GM12878 (cell line): ENCODE data around the gene DNAH2. TPM values are rescaled to one million over a fixed set of nuclear protein-coding genes. Genes with fewer than 3 reads are reported as not detected.

ENCODE experiments used
- ATAC-seq: fragments of 200-7000 bp; cut with Tn5 transposase; 3 replicates; pipeline ENCODE4 v1.9.1; 2020; ENCODE audit warnings: mild to moderate bottlenecking, moderate library complexity
- BruUV-seq: library from RNA; stranded (reverse); fragments of 400-500 nt; replicated peaks from 2 replicates; lab custom pipeline; 2021; lab: Mats Ljungman, UMichigan
- CTCF ChIA-PET: fragments of 300-600 bp; sonication (Branson Sonifier 250); formaldehyde crosslinking; extraction: SDS; loops from one replicate; lab custom pipeline; 2021; ENCODE audit warnings: inconsistent platforms; lab: Yijun Ruan, JAX
- POLR2A ChIA-PET: fragments of 350-600 bp; formaldehyde crosslinking; extraction: SDS; loops from one replicate; lab custom pipeline; 2021; ENCODE audit warnings: inconsistent platforms; lab: Charles Lee
- RAD21 ChIA-PET: fragments of 300-600 bp; sonication (Branson Sonifier 250); formaldehyde crosslinking; loops from one replicate; lab custom pipeline; 2023; ENCODE audit warnings: antibody characterized with exemption; ENCODE audit not compliant: unreplicated experiment; lab: Charles Lee
- SMC1A ChIA-PET: fragments of 300-600 bp; sonication (Branson Sonifier 250); formaldehyde crosslinking; loops from one replicate; lab custom pipeline; 2023; ENCODE audit not compliant: unreplicated experiment, uncharacterized antibody; lab: Charles Lee
- DNase-seq: peaks from one replicate; pipeline ENCODE4 v3.0.0-alpha.2; 2011; ENCODE audit warnings: low read depth, low spot score
- FAIRE-seq: peaks from 3 replicates; lab custom pipeline; 2011; peaks lifted over from hg19 to GRCh38; lab: Jason Lieb, UNC
- H2AFZ ChIP-seq: 2 replicates; pipeline ENCODE4 v1.6.0; 2011; ENCODE audit warnings: low read depth, low read length, control low read depth; ENCODE audit not compliant: control insufficient read depth
- H3K27ac ChIP-seq: 2 replicates; pipeline ENCODE4 v1.5.1; 2011; ENCODE audit warnings: control low read depth; ENCODE audit not compliant: control insufficient read depth, insufficient read depth
- H3K27me3 ChIP-seq, 2 experiments: replicated peaks in 1 of 2; 2 replicates each; pipeline versions ENCODE4 v1.6.0 to v1.6.1; 2011; ENCODE audit warnings: low read length in 1 of 2; ENCODE audit not compliant: control insufficient read depth in 2 of 2, insufficient read depth in 2 of 2
- H3K36me3 ChIP-seq, 2 experiments: 2 replicates each; pipeline ENCODE4 v1.5.1; 2011; ENCODE audit warnings: low read length in 1 of 2; ENCODE audit not compliant: control insufficient read depth in 2 of 2, insufficient read depth in 2 of 2
- H3K4me1 ChIP-seq: 2 replicates; pipeline ENCODE4 v1.6.1; 2011; ENCODE audit warnings: mild to moderate bottlenecking, low read length, moderate library complexity, mixed read lengths; ENCODE audit not compliant: control insufficient read depth, insufficient read depth
- H3K4me2 ChIP-seq: 2 replicates; pipeline ENCODE4 v1.6.0; 2011; ENCODE audit warnings: control low read depth; ENCODE audit not compliant: control insufficient read depth, insufficient read depth
- H3K4me3 ChIP-seq: fragments of 200-600 bp; sonication (generic); 2 replicates; pipeline ENCODE4 v1.5.1; 2016
- H3K79me2 ChIP-seq: 2 replicates; pipeline ENCODE4 v1.6.0; 2011; ENCODE audit warnings: low read length; ENCODE audit not compliant: control insufficient read depth, insufficient read depth
- H3K9ac ChIP-seq: 2 replicates; pipeline ENCODE4 v1.8.0; 2011; ENCODE audit warnings: low read length, control low read depth, mixed read lengths; ENCODE audit not compliant: control insufficient read depth, insufficient read depth
- H3K9me3 ChIP-seq: replicated peaks from 3 replicates; pipeline ENCODE4 v1.5.1; 2011; ENCODE audit warnings: mild to moderate bottlenecking, low read length; ENCODE audit not compliant: control insufficient read depth, insufficient read depth
- H4K20me1 ChIP-seq: 2 replicates; pipeline ENCODE4 v1.6.0; 2011; ENCODE audit not compliant: control insufficient read depth, insufficient read depth
- CBX3 ChIP-seq: fragments of 200-600 bp; sonication (generic); IDR thresholded peaks from 2 replicates; pipeline ENCODE4 v1.6.1; 2016; ENCODE audit warnings: low read depth, borderline replicate concordance
- CREB1 ChIP-seq: IDR thresholded peaks from 2 replicates; pipeline ENCODE4 v1.6.1; 2012; ENCODE audit warnings: low read depth, mild to moderate bottlenecking, inconsistent platforms
- DPF2 ChIP-seq: fragments of 450-650 bp; IDR thresholded peaks from 2 replicates; pipeline ENCODE4 v1.6.1; 2017; ENCODE audit warnings: mild to moderate bottlenecking
- ESRRA ChIP-seq: IDR thresholded peaks from 2 replicates; pipeline ENCODE4 v1.6.1; 2012; ENCODE audit warnings: mild to moderate bottlenecking, low read length, improper control_type of control experiment
- EZH2 ChIP-seq: IDR thresholded peaks from 2 replicates; pipeline ENCODE4 v1.6.1; 2012; ENCODE audit warnings: low read depth, mild to moderate bottlenecking, control low read depth, inconsistent platforms, low read length, borderline replicate concordance; ENCODE audit not compliant: control insufficient read depth
- GABPA ChIP-seq: IDR thresholded peaks from 2 replicates; pipeline ENCODE4 v1.6.1; 2014; ENCODE audit warnings: antibody characterized with exemption, low read depth, mild to moderate bottlenecking, inconsistent platforms
- JUNB ChIP-seq: IDR thresholded peaks from 2 replicates; pipeline ENCODE4 v1.6.1; 2016; ENCODE audit warnings: antibody characterized with exemption, mild to moderate bottlenecking
- KAT2A ChIP-seq: conservative IDR thresholded peaks from 2 replicates; pipeline ENCODE4 v1.6.1; 2011; ENCODE audit warnings: low read depth, low read length; ENCODE audit not compliant: control insufficient read depth
- MTA2 ChIP-seq: fragments of 450-650 bp; IDR thresholded peaks from 2 replicates; pipeline ENCODE4 v1.6.1; 2016; ENCODE audit warnings: low read depth, mild to moderate bottlenecking, moderate library complexity
- SMARCA5 ChIP-seq: fragments of 450-650 bp; IDR thresholded peaks from 2 replicates; pipeline ENCODE4 v1.6.1; 2017; ENCODE audit warnings: mild to moderate bottlenecking
- SRF ChIP-seq, 2 experiments: IDR thresholded peaks; 2 replicates each; pipeline ENCODE4 v1.6.1; 2011; ENCODE audit warnings: low read depth in 2 of 2, low read length in 2 of 2, mild to moderate bottlenecking in 1 of 2, moderate library complexity in 1 of 2
- TCF12 ChIP-seq: IDR thresholded peaks from 2 replicates; pipeline ENCODE4 v1.6.1; 2011; ENCODE audit warnings: low read depth, mild to moderate bottlenecking, low read length
- ZNF24 ChIP-seq: fragments of 450-650 bp; IDR thresholded peaks from 2 replicates; pipeline ENCODE4 v1.6.1; 2017; ENCODE audit warnings: antibody characterized with exemption, mild to moderate bottlenecking
- ZNF274 ChIP-seq: IDR thresholded peaks from one replicate; pipeline ENCODE4 v1.8.0; 2011; ENCODE audit not compliant: insufficient read length, insufficient read depth
- WGBS: methylation state at CpG from one replicate; pipeline ENCODE4 v1.1.6; 2016; ENCODE audit warnings: low lambda C conversion rate; ENCODE audit not compliant: insufficient replicate concordance, insufficient coverage; ENCODE audit errors: missing lambda C conversion rate; 5-methylcytosine and 5-hydroxymethylcytosine counted together
- in situ Hi-C: fragments of 300-500 bp; cut with MboI; formaldehyde crosslinking; loops from 9 replicates; pipeline ENCODE4 v1.14.3; 2018; ENCODE audit warnings: mixed read lengths
- intact Hi-C: fragments of 100-400 bp; cut with micrococcal nuclease; formaldehyde crosslinking; loops from one replicate; pipeline ENCODE4 v1.14.2; 2022; ENCODE audit not compliant: unreplicated experiment
- polyA plus RNA-seq, 11 experiments: library from polyadenylated mRNA; depleted of rRNA in 4 of 11; unstranded in 6 of 11; stranded (reverse) in 5 of 11; fragments of >200 nt; fragmentation: Nextera tagmentation in 4 of 11; fragmentation: Illumina TruSeq in 1 of 11; extraction: Ambion mirVana in 4 of 11; extraction: Trizol in 1 of 11; gene quantifications; 1 replicate in 1 of 11; 2 replicates in 10 of 11; pipeline versions ENCODE4 v1.2.1 to v1.2.3, GENCODE V29; 2011 to 2016; ENCODE audit warnings: inconsistent platforms in 2 of 11, missing spikeins in 2 of 11, low read depth in 1 of 11
- total RNA-seq, 4 experiments: library from RNA; depleted of rRNA in 3 of 4; stranded (reverse); fragments of >200 nt in 3 of 4; fragmentation: Illumina TruSeq in 1 of 4; extraction: Trizol in 1 of 4; gene quantifications; 2 replicates each; pipeline versions ENCODE4 v1.2.1 to v1.2.3, GENCODE V29; 2013 to 2021
- TF ChIP-seq, protein P1 (sequence below): fragments of 450-650 bp; IDR thresholded peaks from 2 replicates; pipeline ENCODE4 v1.6.1; 2017; ENCODE audit warnings: borderline replicate concordance

The DNAH2 gene
- total and polyA plus RNA-seq, 10 of the 15 experiments (the other 5 are each of a cell fraction or from before 2014, with no cell fraction given) = not detected

DNA sequence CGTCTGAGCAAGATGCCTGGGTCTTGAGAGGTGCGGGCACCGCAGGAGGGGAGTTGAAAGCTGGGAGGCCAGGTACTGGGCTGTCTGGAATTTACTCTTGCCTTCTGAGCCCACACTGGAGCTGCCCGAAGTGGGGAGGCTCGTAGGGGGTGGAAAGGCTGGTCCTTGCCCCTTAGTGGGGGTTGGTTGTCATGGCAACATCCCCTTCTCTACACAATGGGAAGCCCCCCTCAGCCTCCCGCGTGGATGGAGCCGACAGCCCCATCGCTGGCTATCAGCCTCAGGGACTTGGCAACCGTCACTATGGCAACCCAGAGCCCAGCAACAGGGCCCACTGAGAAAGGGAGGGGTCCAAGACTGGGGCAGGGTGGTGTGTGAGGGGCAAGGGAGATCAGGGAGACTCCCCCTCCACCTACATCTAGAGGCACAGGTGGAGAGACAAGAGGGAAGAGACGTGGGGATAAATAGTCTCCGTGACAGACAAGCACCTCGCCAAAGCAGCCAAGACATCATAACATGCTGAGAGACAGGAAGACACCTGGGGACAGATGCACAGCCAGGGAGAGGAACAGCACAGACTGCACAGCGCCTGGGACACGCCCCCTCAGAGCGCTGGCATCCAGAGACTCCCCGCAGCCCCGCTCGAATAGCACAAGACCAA, 5.3 kb upstream of the DNAH2 start:
- ChIA-PET SMC1A (no interaction called here), RAD21 (no interaction called here), CTCF (no interaction called here), POLR2A (no interaction called here)
- H3K4me3 ChIP-seq = no peak overlapping the region
- BruUV-seq = no TSS peak
- TF ChIP-seq ESRRA (no peak), MTA2 (no peak), TCF12 (no peak), JUNB (no peak), GABPA (no peak), ZNF274 (no peak), CBX3 (no peak), SRF (IDR thresholded peaks at IDR 0.05; ENCODE audit: low read depth in 2 of 2, low read length in 2 of 2) (no peak), KAT2A (no peak), CREB1 (no peak), DPF2 (no peak), EZH2 (no peak), ZNF24 (no peak), SMARCA5 (no peak)
- TF ChIP-seq, protein P1, sequence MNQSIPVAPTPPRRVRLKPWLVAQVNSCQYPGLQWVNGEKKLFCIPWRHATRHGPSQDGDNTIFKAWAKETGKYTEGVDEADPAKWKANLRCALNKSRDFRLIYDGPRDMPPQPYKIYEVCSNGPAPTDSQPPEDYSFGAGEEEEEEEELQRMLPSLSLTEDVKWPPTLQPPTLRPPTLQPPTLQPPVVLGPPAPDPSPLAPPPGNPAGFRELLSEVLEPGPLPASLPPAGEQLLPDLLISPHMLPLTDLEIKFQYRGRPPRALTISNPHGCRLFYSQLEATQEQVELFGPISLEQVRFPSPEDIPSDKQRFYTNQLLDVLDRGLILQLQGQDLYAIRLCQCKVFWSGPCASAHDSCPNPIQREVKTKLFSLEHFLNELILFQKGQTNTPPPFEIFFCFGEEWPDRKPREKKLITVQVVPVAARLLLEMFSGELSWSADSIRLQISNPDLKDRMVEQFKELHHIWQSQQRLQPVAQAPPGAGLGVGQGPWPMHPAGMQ = no peak
- FAIRE-seq (no peak), ATAC-seq (no peak), DNase-seq (no peak)
- in situ Hi-C loops = no loop called here
- H3K4me2 ChIP-seq = no peak overlapping the region
- H3K27me3 ChIP-seq = peaks cover under 1 to 7% of the 10 kb centered on the region in 2 experiments; a peak in 3 of 4 replicates
- no peak overlapping the region for H3K27ac ChIP-seq
- H3K79me2 ChIP-seq = no peaks in the 10 kb centered on the region
- H3K36me3 ChIP-seq = no peaks in the 10 kb centered on the region
- H3K9me3 ChIP-seq = no peaks in the 10 kb centered on the region
- H3K4me1 ChIP-seq = peaks cover 5% of the 10 kb centered on the region
- no peak overlapping the region for H3K9ac ChIP-seq
- H2AFZ ChIP-seq = no peak overlapping the region
- 40% methylated on average over 19 of the region's 19 CpGs for WGBS
- intact Hi-C loops = no loop called here
- no peaks in the 10 kb centered on the region for H4K20me1 ChIP-seq
